Middle frontal gyrus (tissue), 1 donor: ENCODE results near the gene SFMBT2.
A peak's percentile ranks its signal among the peaks of the same experiment; 100 is the strongest.

Experiments
- DNase-seq: peaks from one replicate; pipeline ENCODE4 v3.0.0-alpha.2; 2015; ENCODE audit warnings: low spot score; ENCODE audit errors: extremely low spot score

Gene SFMBT2

DNA sequence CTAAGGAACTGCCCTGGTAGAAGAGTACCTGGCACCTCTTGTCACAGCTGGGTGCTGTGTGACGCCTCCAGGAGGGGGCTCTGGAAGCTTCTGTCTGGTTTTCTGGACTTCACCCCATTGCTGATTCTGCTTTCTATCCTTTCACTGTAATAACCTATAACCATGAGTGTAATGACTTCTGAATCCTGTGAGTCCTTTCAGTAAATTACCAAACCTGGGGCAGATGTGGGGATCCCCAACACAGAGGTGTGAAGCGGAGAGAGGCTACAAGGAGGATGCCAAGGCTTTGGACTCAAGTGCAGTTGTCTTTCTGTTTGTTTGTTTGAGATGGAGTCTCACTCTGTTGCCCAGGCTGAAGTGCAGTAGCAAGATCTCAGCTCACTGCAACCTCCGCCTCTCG lies 143.7 kb downstream of the SFMBT2 start:
- no peak for DNase-seq

DNA sequence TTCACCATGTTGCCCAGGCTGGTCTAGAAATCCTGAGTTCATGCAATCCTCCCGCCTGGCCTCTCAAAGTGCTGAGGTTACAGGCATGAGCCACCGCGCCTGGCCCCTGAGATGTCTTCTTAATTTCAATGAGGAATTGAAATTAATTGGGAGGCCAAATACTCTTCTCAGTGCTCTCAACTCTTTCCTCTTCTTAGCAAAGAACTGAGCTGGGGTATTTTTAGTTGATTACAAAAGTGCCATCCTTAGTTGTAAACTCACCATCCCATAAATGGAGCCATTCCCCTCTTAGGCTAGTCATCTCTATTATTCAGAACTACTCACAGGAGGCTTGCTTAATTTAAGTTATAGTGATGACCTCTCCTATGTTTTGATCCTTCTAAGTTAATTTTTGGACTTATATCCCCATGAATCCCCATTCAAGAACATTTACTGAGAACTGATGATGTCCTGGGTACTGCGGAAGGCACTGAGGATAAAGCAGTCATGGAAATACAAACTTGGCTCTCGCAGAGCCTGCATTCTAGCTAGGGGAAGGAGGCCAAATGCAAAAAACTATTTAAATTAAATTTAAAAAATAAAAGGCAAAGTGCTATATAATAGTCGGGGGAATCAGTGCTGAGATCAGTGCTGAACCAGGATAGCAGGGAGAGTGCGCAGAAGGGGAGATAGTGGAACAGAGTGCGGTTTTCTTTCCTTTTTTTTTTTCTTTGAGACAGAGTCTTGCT lies 145.3 kb downstream of the SFMBT2 start:
- no peak for DNase-seq

- DNase-seq, result no peak
These were observed 146.5 kb downstream of the SFMBT2 start for GRCh38 chr10:7264313-7264756.

DNA sequence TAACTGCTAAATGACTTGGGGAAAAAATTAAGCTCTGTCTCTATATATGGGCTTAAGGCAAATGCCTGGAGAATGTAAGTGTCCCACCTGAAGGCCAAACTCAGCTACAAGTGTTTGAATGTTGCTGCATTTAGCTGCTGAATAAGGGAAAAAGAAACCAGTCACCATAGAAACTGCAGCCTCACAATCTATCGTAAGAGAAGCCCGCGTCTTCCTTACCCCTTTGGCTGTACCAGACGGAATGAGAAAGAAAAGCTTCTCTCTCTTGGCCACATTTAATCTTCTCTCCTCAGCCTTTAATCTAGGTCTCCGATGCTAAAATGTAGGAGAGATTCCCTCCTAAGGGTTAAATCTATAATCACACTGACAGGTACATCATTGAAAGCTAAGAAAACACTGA lies 147.2 kb downstream of the SFMBT2 start:
- peak; percentile 10 for DNase-seq

DNA sequence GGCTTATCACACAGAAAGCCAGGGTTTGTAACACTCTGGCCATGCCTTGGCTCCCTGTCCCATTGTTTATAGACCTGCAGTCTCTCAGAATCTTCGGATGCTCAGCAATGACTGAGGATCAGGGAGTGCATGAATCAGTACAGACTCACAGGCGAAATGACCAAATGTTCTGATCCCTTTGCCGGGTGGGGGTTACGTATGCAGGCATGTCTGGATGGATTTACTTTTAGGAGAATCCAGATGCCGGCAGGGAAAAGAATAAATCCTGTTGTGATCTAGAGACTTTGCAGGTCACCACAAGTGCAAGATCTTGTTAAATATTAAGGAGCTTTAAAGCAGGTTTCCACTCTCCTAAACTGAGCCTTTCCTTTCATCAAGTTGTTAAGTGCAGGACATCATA lies 149.5 kb downstream of the SFMBT2 start:
- no peak for DNase-seq

DNA sequence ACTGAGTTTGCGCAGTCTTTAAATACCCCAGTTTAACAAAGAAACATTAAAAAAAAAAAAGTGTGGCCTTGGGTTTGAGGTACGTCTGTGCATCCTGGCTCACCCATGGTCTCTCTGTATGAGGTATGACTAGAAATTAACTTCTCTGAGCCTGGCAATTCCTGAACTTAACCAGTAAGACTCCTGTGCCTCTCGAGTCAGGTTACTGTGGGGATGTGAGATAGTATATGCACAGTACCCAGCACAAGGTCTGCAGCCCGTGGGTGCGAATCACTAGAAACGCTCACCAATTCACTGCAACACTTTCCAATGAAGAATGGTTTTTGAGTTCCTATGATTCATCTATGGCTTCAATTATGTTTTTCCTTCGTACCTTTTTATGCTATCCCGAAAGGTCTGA lies 149.9 kb downstream of the SFMBT2 start:
- DNase-seq, result no peak

DNA sequence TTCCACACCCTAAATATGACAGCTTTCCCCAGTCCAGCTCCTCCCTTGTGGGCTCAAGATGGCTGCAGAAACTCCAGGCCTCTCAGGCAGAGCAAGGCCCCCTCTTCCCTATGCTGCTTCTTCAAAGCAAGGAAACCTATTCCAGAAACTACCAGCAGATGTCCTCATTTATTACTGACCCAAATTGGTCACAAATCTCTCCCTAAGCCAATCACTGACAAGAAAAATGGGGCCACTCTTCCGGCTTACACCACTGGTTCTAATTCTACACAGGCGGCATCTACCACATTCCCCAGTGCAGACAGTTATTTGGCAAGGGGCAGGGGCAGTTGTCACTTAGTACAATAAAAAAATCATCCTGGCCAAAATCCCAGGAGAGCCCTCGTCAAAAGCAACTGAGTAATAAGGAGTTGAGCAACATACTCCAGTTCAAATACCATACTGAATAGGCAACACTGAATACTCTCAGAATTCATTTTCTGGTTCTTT lies 150.4 kb downstream of the SFMBT2 start:
- peak; percentile 57 for DNase-seq

DNA sequence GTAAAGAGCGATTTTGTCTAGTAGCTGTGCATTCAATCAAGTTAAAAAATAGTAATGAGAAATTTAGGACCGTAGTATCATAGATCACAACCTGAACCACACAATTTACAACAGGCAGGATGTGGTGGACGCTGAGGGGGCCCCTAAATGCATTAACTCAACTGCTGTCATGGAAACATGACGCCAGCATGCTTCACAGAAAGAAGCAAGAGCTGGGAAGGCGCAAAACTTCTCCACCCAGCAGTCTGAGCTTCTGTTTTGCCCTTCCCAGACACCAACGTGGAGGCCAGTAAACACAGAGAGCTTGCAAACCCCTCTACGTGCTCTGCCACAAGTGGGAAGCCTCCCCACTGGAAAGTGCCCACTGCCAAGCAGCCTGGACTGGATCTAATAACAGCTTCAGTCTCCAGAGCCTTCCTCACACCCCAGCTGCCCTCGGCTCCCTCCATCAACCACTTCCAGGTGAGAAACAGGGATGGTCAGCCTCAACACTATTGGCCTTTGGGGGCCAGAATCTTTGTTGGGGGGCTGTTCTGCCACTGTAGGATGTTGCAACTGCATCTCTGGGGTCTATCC lies 151.8 kb downstream of the SFMBT2 start:
- no peak for DNase-seq

- no peak for DNase-seq
These were observed 155.3 kb downstream of the SFMBT2 start for GRCh38 chr10:7255517-7255916.

DNA sequence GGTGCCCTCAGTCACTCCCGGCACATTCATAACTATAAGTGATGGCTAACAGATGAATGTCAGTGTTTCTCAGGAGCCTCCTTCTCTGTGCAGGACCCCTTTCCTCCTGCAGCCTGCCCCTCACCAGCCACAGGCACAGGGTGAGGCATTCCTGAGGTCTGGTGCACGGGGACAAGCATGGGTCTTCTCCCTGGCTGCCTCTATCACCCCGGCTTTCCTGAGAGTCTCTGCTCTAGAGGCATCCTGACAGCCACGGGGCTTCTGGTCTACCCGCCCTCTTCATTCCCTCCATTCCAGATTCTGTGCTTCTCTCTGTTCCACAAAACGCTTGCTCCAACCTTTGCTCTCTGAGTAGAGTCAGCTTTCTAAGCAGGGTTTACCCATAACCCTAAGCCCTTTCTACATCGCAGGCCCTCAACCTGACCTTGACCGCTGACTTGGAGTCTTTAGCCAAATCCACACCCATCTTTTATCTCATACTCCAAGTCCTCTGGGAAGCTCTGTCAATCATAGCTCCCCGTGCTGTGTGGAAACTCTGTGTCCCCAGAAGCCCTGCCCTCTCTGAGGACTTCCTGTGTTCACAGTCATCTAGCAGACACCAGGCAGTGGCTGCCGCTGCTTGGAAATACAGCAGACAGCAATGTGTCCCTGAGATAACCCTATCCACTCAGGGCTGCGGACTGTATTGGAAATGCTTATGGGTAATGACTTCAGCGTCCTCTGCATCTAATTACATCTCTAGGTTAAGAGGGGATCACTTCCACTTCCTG lies 159.0 kb downstream of the SFMBT2 start:
- no peak for DNase-seq

- DNase-seq, result no peak
These were observed 160.6 kb downstream of the SFMBT2 start for GRCh38 chr10:7250236-7250635.

DNA sequence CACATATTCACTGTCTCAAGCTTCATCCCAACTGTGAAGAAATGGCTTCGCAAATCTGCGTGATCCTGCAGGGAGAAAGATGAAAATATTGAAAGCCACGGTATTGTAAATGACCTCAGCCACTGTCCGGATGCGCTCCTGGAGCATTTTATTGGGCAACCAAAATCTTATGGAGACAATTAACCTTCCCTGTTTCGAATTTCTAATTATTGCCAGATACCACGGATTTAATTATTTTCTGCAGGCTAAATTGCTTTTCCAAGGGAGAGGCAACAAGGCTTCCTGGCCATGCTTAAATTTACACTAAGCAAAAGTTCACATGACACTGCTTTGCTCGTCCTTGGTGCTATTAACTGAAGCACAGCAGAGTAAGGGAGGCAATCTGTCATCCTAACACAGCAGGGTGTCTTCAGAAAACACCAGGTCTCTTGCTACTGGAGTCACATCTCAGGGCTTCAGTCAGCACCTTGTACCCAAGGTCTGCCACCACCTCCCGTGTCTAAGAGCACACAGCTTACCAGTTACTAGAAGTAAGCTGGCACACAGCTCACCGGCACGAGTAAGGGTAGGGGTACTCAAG lies 162.2 kb downstream of the SFMBT2 start:
- no peak for DNase-seq

DNA sequence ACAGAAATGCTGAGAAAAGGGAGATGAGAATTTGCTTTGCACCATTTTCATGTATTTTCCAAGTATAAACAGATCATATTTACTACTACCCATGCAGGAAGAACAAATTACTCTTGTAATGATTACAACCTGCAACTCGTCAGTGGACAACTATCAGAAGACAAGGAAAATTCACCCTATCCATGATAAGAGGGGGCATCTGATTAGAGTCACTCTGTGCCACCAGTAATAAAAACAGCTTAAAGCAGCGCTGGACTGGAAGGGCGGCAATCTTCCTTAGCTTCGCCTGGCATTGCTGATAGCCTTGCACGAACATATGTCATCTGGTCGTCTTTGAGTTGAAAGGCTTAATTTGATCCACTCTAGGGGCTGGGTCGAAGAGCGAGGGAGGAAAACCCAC lies 162.7 kb downstream of the SFMBT2 start:
- DNase-seq, result no peak

- no peak for DNase-seq
These were observed 165.3 kb downstream of the SFMBT2 start for GRCh38 chr10:7245505-7245904.

GRCh38 chr10:7243873-7244272 lies 167.0 kb downstream of the SFMBT2 start:
- DNase-seq, result no peak

- no peak for DNase-seq
These were observed 167.7 kb downstream of the SFMBT2 start for GRCh38 chr10:7243139-7243538.

- no peak for DNase-seq
These were observed 171.4 kb downstream of the SFMBT2 start for GRCh38 chr10:7239312-7239985.

DNA sequence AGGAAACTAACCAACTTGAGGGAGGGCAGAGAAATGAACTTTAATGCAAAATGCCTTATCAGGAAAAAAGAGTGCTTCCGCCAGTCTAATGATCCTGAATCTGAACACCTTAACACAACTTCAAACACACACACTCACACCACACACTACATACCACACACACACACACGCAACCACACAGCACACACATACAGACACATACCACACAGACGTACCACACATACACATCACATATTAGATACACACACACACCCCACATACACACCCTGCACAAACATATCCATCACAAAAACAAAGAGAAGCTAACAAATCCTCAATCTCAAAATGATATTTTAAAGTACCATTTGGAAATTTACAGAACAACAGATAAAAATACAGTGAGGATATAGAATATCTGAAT lies 175.5 kb downstream of the SFMBT2 start:
- no peak for DNase-seq

DNA sequence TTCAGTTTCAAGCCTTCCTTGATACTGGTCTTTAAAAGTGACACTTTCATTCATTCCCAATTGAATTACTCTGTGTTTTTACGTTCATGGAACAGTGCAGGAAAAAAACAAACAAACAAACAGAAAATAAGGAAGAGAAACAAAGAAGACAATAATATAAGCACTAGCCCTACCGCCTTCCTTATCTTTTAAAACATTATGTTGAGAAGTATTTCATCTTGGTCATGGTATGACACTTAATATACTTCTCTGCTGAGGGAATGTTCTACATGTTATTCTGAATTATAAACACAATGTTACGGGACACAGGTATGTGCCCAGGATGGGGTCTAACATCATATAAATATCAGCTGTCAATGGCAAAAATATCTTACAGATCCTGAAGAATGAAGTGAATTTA lies 176.7 kb downstream of the SFMBT2 start:
- no peak for DNase-seq

- no peak for DNase-seq
These were observed 177.4 kb downstream of the SFMBT2 start for GRCh38 chr10:7233259-7233991.
